H1 (cell line): ENCODE results near the gene UCHL5. TPM values are rescaled to one million over a fixed set of nuclear protein-coding genes. Genes with fewer than 3 reads are reported as not detected.

Experiments used
- CHD7 ChIP-seq: fragments of 300-600 bp; sonication (generic); IDR thresholded peaks from 2 replicates; pipeline ENCODE4 v1.7.1; 2012; ENCODE audit warnings: low read length, moderate library complexity, mild to moderate bottlenecking, inconsistent platforms; ENCODE audit not compliant: insufficient replicate concordance
- CTBP2 ChIP-seq: IDR thresholded peaks from 2 replicates; pipeline ENCODE4 v1.7.0; 2011; ENCODE audit warnings: borderline replicate concordance, mild to moderate bottlenecking, moderate library complexity, mixed read lengths, low read length; ENCODE audit not compliant: insufficient read depth, insufficient read length
- EZH2 ChIP-seq: fragments of 200-600 bp; sonication (generic); IDR thresholded peaks from 2 replicates; pipeline ENCODE4 v1.7.1; 2012; ENCODE audit warnings: low read depth, mild to moderate bottlenecking, moderate library complexity, low read length, inconsistent platforms; ENCODE audit not compliant: severe bottlenecking
- MAFK ChIP-seq: IDR thresholded peaks from 2 replicates; pipeline ENCODE4 v1.6.1; 2012; ENCODE audit warnings: low read depth, mild to moderate bottlenecking, improper control_type of control experiment, low read length
- RFX5 ChIP-seq: IDR thresholded peaks from 2 replicates; pipeline ENCODE4 v1.6.1; 2011; ENCODE audit warnings: low read depth, low read length, improper control_type of control experiment, borderline replicate concordance
- RXRA ChIP-seq: IDR thresholded peaks from 2 replicates; pipeline ENCODE4 v1.6.1; 2011; ENCODE audit warnings: low read depth, mild to moderate bottlenecking, low read length, moderate library complexity; ENCODE audit not compliant: insufficient read depth
- polyA plus RNA-seq, 7 experiments: library from polyadenylated mRNA; depleted of rRNA in 3 of 7; stranded (reverse) in 5 of 7; unstranded in 2 of 7; fragments of >200 nt in 5 of 7; fragments of 200-250 nt in 2 of 7; gene quantifications; 1 replicate in 5 of 7; 2 replicates in 1 of 7; 4 replicates in 1 of 7; pipeline versions ENCODE4 v1.2.1 to v1.2.3, GENCODE V29; 2011 to 2013; ENCODE audit warnings: missing spikeins in 2 of 7, mixed read lengths in 2 of 7
- total RNA-seq: library from RNA; stranded (reverse); fragmentation: NEBNext Ultra II Directional; extraction: Animal tissue kit (Norgen Biotek cat#: 25700); gene quantifications from 2 replicates; pipeline ENCODE4 v1.2.1, GENCODE V29; 2021

Gene UCHL5
- total and polyA plus RNA-seq, 2 of the 8 experiments (the other 6 are each of a cell fraction or from before 2014, with no cell fraction given) = 12.0 to 40.0 TPM

DNA sequence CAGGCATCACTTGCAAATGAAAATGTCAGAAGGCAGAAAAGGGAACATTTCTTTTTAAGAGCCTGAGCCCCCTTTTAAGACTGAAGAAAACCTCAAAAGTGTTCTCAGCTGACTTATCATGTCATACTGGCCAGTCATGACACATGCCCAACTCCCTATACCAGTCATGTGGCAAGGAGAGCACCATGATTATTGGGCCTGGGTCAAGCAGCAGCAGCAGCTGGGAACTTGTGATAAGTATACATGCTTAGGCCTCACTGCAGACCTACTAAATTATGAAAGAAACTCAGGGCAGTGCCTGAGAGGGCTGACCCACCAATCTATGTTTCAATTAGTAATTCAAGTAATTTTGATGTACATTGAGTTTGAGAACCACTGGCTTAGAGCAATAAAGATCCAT lies 8.9 kb upstream of the UCHL5 start (continued):
- no peak for TF ChIP-seq MAFK
- TF ChIP-seq RXRA = no peak
- no peak for TF ChIP-seq RFX5
- TF ChIP-seq CHD7 = no peak
- TF ChIP-seq CTBP2 = no peak
- TF ChIP-seq EZH2 = no peak
